Germinal center (tissue), 1 donor: Measurements from ENCODE around the gene EPB41.
"Not testable (repeated sequence)": the region's sequence is repeated elsewhere in the genome, so short reads cannot be mapped to it uniquely, and the experiment has no call there.

Source experiments
- DNase-seq: peaks from one replicate; pipeline ENCODE4 v3.0.0; 2012; ENCODE audit warnings: mixed read lengths, low spot score

The EPB41 gene

GRCh38 chr1:29112705-29113412, 198.5 kb downstream of the EPB41 start:
- DNase-seq = no peak

DNA sequence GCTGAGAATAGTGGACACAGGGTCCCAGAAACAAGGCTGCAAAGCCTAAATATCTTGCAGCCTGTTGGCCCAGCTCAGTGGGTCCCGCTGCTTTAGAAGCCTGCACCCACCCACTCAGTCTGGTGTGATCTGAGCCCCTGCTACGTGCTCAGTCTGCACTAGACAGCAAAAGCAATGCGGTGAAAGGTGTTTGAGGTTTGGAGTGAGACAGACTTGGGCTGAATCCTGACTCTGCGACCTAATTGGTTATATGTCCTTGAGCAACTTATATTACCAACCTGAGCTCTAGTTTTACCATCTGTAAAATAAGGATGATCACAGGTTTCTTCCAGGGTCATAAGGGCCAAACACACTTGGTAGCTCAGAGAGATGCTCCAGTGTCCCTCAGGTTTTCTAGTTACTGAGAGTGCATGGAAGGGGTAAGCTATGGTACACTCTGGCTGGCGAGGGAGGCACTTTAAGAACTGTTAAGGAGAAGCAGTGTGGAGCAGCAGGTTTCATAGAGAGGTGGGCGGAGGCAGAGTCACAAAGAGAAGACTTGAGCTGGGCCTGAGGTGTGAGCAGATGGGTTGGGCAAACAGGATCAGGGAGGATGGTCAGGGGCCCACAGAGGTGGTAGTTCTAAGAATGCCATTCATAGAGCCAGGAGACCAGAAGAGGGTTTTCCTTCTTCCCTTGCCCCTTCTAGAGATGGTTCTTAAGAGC, 199.2 kb downstream of the EPB41 start:
- DNase-seq = no peak

GRCh38 chr1:29114654-29115053, 200.3 kb downstream of the EPB41 start:
- no peak for DNase-seq

DNA sequence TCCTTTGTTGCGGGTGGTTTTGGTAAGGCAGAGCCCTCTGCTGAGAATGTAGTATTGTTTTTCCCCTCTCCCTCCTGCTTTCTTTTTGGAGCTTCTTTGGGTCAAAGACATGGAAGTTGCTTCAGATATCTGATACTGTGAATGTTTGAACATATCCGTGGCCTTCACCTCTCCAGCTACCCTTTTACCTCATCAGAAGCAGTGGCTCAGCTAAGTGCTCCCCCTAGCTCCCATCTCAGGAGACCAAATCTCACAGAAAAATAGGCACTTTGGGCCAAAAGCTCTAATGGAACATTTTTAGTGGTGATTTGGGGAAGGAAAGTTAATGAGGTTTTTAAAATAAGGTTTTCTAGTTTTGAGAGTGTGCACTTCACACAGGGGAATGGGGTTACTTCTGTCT, 203.0 kb downstream of the EPB41 start:
- DNase-seq = no peak

DNA sequence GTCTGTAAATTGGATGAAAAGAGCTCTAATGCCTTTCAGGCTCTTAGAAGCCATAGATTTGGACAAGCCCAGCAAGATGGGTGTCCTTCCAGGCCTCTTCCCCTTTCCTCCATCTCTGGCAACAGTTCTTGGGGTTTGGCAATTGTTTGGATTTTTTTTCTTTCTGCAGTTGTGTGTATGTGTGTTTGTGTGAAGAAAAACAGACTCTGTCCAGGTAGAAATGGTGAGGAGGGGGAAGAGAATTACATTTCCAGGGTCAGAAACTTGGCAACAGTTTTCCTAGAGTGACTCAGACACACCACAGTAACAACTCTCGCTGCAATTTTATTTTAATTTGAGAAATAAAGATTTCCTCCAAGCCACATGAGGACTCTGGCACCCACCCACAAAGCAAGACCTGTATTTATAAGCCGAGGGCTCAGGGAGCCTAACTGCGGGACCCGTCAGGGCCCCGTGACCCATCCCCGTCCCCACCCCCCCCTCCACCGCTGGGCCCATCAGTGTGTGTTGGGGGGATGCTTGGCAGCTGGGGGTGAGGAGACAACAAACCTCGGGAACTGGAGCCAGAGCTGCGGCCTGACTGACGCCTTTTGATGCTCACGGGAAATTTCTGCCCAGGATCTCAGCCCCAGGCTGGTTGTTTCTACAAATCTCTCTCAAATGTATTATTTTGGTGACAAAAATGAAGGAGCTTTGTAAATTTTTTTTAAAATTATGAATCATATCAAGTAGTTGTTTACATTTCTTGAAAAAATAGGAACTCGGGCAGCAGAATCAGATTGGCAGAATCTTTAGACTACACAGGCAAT, 205.0 kb downstream of the EPB41 start:
- DNase-seq = no peak

- no peak for DNase-seq
These were observed 206.0 kb downstream of the EPB41 start for GRCh38 chr1:29120367-29120766.

GRCh38 chr1:29120947-29121485, 206.6 kb downstream of the EPB41 start:
- DNase-seq = peak; percentile 87

DNA sequence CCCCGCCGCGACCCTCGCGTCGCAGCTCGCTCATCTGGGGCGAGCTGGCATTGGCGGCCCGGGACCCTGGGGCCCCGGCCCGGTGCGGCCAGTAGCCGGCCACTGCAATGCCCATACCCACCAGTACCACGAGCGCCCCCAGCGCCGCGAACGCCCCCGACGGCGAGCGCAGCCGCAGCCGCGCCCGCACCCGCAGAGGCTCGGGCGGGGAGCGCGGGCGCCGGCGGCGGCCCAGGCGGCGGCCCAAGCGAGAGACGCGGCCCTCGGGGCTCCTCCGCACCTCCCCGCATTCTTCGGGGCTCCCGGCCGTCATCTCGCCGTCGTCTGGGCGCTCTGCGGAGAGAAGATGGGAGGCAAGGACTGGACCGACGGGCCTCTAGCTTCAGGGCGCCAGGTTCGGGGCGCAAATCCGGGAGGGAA, 207.2 kb downstream of the EPB41 start:
- no peak for DNase-seq

- DNase-seq = no peak
These were observed 207.7 kb downstream of the EPB41 start for GRCh38 chr1:29121936-29122681.

DNA sequence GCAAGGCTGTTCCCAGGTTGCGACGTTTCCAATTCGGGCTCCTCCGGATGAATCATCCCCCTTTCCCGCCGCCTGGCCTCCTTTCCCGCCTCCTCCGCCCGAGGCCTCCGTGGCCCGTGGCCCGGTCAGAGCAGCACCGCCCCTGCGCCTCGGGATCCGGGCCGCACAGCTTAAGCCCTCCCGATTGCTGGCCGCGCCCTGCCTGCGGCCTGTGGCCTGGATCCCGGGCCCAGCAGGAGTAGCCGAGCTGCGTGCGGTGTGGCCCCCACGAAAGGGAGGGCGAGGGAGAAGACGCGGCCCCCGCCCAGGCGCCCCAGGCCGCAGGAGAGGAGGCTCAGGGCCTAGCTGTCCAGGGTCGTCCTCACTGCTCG, 208.3 kb downstream of the EPB41 start:
- DNase-seq = no peak

- no peak for DNase-seq
These were observed 208.9 kb downstream of the EPB41 start for GRCh38 chr1:29123053-29123886.

- no peak for DNase-seq
These were observed 209.6 kb downstream of the EPB41 start, which contains the start of gene TMEM200B for GRCh38 chr1:29123887-29124365. TSS of gene TMEM200B (minus strand) at chr1:29123903. CDS start at chr1:29121828, 2,075 bp downstream.

- DNase-seq = peak; percentile 76
These were observed 210.2 kb downstream of the EPB41 start for GRCh38 chr1:29124366-29125236.

GRCh38 chr1:29125237-29125641, 210.9 kb downstream of the EPB41 start:
- no peak for DNase-seq

DNA sequence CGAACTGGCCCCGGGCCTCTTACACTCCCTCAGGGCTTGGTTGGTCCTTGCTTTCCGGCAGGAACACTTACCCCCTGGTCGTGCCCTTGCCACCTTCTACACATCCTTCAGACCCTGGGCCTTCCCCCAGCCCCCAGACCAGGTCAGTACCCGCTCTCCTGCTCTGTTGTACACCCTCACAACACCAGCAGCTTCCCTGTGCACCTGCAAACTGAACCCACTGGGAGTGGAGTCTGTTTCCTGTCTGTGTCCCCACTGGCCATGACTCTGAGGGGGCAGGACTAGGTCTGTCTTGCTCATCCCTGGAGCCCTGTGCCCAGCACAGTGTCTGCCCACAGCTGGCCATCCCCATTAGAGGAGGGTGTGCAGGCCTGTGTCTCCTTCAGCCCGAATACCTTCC, 211.4 kb downstream of the EPB41 start:
- DNase-seq = no peak

DNA sequence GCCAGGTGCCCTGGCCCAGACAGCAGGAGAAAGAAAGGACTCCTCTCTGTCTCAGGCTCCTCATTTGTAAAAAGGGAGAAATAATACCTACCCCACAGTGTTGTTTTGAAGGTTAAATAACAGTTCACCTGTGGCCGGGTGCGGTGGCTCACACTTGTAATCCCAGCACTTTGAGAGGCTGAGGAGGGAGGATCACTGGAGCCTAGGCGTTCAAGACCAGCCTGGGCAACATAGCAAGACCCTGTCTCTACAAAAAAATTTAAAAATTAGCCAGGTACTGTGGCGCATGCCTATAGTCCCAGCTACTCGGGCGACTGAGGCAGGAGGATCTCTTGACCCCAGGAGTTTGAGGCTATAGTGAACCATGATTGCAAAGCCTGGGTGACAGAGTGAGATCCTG, 211.8 kb downstream of the EPB41 start:
- no peak for DNase-seq

DNA sequence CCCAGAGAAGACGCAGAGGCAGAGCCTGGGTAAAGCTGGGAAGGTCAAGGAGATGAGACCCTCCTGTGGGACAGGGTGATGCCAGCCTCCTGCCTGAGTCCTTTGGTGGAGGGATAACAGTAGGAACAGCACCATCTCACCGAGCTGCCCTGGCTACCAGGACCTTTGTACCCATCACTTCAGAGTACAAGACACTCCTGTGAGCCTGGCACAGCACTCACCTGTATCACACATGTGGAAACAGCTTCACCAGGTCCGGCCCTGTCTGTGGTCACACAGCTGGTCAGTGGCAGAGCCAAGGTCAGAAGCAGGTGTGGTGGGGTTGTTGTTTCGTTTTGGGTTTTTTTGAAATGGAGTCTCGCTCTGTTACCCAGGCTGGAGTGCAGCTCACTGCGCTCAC, 214.4 kb downstream of the EPB41 start:
- DNase-seq = no peak

DNA sequence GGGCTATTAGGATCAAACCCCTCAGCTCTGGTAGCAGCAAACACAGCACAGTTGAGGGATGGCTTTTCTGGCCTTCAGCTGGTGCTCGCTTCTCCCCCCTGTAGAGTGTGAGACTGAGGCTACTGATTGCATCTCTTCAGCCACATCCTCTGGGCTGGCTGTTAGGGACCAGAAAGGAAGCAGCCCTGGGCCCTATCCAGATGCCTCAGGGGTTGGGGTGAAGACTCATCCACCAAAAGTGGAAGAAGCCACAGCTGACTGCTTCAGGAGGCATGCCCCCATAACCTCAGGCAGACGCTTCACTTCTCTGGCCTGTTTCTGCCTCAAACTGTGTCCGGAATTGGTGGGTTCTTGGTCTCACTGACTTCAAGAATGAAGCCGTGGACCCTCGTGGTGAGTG, 215.5 kb downstream of the EPB41 start:
- no peak for DNase-seq

DNA sequence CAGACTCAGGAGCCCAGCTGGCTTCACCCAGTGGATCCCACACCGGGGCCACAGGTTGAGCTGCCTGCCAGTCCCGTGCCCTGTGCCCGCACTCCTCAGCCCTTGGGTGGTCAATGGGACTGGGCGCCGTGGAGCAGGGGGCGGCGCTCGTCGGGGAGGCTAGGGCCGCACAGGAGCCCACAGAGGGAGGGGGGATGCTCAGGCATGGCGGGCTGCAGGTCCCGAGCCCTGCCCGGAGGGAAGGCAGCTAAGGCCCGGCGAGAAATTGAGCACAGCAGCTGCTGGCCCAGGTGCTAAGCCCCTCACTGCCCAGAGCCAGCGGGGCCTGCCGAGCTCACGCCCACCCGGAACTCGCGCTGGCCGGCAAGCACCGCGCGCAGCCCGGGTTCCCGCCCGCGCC, 216.7 kb downstream of the EPB41 start:
- DNase-seq = not testable (repeated sequence)
